GM18517 (cell line): ENCODE results near the gene PPARD.

Experiments
- ATAC-seq: cut with Tn5 transposase; IDR thresholded peaks from one replicate; pipeline ENCODE4 v1.9.1; 2021; ENCODE audit warnings: mild to moderate bottlenecking, moderate library complexity; ENCODE audit not compliant: unreplicated experiment

Gene PPARD

DNA sequence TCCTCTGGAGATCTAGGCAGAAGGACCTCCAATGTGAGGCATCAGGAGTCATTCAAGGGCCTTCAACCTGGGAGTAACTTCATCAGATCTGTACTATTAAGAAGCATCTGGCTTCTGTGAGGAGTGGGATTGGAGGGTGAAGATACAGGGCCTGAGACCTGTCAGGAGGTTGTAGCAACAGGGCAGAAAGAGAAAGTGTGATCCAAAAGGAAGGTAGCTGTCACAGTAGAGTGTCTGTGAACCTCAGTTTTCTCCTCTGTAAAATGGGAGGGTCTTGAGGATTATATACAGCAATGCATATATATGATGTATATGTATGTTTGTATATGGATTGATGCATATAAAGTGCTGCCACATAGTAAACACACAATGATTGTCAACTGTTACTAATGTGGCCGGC is 123.3 kb downstream of the PPARD start:
- no peak for ATAC-seq

DNA sequence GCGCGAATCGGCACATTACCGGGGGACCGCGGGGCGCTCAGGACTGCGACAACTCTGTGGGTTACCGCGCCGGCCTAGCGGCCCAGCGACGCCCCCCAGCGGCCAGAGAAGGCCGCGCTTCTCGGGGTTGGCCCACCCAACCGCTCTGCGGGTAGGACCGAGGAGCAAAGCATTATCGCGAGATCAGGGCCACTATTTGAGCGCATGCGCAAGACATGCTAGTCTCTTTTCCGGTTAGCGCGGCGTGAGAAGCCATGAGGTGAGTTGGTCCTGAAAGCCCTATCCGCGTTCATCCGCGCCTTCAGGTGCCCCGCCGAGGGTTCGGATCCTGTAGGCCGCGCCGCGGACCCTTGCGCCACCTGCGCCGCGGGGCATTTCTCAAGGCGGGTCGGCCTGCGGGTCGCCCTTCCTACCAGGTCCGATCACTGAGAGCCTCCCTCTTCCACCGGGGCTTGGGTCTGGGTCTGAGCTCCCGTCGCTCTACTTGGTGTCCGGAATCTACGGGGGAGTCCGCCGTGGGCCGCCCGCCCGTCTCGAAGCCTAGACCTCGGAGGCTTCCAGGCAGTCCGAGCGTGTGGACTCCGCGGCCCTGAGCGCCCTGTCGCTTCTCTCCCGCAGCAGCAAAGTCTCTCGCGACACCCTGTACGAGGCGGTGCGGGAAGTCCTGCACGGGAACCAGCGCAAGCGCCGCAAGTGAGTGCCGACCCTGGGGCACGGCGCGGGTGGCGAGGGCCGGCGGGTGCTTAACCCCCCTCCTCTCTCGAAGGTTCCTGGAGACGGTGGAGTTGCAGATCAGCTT is 126.0 kb downstream of the PPARD start, which contains the start of gene RPL10A:
Gene RPL10A (plus strand): TSS at position 221 of the 799 bp plus-strand sequence. CDS start 34 bp downstream, at position 255.
- peak; percentile 74 for ATAC-seq

DNA sequence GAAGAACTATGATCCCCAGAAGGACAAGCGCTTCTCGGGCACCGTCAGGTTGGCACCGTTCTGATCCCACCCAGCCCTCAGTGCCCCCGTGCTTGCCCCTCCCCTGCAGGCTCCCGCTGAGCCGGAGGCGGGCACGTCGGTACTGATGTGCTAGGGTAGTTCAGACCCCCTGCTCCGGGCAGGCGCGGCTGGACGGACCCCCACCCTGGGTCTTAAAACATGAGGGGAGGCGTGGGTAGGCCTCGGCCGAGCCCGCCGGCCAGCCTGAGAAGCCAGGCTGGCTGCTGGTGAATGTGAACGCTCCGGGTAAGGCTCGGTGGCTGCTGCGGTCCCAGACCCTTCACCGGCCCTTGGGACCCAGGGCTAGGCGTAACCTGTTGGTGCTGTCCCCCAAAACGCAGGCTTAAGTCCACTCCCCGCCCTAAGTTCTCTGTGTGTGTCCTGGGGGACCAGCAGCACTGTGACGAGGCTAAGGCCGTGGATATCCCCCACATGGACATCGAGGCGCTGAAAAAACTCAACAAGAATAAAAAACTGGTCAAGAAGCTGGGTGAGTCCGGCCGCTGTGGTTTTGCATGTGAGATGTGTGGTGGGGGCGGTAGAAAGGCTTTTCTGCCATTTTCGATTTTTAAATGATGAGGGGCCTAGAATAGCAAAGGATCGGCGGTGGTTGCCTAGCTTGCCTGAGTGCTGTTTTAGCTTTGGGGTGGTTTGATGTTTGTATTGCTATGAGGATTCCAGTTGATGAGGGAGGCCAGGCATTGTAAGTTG is 126.8 kb downstream of the PPARD start:
- ATAC-seq, result no peak

DNA sequence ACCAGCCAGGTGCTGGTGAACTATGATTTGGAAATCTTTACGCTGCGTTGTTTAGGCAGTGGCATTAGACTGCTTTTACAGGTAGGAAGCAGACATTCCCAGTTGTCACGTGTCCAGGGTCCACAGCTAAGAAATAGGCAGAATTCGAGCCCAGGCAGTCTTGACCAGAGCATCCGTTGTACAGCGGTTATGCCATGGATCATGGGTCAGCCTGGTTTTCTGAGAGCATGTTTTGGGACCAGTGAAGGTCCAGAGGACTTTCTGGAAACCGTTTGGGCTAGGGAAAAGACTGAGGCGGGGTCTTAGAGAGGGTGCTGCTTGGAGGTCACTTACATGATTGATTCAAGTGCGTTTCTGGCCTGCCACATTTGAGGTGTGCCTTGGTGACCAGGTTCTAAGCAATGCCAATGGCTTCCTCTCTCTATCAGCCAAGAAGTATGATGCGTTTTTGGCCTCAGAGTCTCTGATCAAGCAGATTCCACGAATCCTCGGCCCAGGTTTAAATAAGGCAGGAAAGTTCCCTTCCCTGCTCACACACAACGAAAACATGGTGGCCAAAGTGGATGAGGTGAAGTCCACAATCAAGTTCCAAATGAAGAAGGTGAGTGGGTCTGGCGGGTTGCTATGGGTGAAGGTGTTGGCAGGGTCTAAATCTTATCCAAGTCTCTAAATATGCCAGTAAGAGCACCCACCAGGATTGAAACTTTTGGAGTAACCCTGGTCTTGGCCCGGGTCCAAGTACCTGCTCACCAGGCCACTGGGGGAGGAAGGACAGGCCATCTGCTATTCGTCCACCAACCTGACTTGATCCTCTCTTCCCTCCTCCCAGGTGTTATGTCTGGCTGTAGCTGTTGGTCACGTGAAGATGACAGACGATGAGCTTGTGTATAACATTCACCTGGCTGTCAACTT is 127.6 kb downstream of the PPARD start:
- ATAC-seq, result no peak

DNA sequence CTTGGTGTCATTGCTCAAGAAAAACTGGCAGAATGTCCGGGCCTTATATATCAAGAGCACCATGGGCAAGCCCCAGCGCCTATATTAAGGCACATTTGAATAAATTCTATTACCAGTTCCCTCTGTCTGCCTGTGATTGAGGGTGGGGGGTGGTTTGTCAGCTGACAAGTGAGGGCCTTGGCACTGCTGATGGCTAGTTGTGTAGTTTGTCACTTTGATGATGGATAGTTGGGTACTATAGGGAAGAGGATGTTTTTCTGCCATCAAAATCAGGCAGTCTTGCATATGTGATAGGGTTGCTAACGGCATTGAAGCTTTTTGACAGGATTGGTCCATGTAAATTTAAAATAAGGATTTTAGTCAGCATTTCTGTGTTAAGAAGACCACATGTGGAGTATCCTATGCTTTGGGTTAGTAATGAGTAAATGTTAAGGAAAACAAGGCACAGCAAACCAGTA is 128.3 kb downstream of the PPARD start:
- ATAC-seq, result no peak

DNA sequence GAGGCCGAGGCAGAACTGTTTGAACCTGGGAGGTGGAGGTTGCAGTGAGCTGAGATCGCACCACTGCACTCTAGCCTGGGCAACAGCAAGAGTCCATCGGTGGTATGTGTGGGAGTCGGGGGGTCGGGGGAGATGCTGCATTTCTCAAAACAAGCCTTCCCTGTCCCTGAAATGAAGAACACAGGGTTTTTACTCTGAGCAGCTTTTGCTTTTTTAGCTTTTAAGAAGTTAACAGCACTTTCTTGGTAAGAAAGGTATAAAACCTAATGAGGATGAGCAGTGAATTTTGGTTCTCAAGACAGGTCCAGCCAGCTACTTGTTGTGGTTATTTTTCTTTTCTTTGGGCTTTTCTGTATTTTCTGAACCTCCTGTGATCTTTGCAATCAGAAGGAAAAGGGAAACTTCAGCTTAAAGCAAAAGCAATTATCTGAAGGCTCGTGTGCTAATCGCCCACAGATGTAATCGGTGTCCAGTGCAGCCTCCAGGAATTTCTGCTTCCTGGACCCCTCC is 129.5 kb downstream of the PPARD start:
- ATAC-seq, result no peak

DNA sequence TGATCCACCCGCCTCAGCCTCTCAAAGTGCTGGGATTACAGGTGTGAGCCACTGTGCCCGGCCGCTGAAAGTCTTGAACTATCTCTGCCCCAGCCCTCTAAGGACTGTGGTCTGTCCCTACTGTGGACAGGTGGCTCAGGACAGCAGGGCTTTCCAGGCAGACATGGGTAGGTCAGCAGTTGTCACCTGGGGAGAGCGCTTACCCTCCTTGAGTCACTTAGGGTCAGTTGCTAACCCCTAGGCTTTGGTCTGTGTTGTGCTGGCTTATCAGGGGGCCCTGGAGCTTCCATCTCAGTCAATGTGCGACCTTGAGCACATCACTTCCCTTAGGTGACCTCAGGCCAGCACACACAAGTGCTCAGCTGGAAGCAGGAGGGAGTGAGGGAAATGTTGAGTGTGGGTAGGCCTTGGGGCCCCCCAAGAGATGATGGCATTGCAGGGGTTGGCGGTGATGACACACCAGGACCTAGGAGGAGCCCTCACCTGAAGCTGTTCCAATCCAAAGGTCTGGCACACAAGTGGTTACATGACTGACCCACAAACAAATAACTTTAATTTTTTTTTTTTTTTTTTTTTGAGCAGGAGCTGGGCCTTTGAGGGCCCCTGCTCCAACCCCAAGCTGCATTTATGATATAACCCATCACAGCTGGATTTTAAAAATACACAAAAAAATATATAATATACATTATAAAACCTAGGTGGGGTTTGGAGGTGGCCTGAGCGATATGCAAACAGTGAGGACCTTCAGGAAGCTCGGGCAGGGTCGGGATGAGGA is 130.9 kb downstream of the PPARD start:
- no peak for ATAC-seq

DNA sequence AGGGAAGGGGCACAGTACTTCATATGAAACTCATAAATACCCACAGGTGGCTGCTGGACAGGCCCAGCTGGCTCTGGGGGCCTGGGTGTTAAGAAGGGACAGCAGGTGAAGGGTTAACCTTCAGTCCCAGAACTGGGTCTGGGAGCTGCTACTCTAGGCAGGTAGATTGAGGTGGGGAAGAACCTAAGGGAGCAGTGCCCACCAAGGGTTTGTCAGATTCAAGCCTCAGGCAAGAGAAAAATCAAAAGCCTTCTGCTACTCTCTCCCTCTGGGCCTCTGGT is 131.4 kb downstream of the PPARD start:
- no peak for ATAC-seq

DNA sequence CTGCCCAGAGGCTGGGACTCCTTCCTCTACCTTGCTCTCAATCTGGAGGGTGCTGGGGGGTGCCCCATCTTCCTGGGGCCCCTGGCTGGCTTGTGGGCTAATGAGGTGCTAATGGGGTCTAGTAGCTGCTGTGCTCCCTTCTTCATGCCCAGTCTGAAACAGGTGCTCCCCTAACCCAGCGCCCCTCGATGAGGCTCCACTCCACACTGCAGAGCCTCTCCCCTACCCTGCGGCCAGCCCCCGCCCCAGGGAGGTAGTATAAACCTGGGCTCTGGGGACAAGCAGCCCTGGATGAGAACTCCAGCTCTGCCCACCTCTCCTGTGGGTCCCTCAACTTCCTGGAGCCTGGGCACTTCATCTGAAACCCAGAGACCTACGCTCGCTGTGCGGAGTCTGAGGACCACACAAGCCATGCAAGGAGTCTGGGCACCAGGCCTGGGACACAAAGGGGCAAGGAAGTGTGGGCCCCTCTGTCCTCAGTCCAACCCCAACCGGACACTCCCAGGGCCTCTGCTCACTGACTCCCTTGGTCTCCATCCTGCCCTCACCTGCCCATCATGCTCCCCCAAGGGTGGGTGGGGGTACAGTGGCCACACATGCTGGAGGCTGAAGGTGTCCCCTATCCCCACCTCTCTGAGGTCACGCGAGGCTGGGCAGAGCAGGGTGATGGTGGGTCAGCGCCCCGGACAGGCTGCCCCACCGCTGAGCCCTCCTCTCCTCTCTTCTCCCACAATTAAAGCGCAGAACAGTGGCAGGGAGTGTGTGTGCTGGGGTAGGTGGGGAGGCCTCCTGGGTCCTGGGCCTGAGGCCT is 132.0 kb downstream of the PPARD start:
- no peak for ATAC-seq

DNA sequence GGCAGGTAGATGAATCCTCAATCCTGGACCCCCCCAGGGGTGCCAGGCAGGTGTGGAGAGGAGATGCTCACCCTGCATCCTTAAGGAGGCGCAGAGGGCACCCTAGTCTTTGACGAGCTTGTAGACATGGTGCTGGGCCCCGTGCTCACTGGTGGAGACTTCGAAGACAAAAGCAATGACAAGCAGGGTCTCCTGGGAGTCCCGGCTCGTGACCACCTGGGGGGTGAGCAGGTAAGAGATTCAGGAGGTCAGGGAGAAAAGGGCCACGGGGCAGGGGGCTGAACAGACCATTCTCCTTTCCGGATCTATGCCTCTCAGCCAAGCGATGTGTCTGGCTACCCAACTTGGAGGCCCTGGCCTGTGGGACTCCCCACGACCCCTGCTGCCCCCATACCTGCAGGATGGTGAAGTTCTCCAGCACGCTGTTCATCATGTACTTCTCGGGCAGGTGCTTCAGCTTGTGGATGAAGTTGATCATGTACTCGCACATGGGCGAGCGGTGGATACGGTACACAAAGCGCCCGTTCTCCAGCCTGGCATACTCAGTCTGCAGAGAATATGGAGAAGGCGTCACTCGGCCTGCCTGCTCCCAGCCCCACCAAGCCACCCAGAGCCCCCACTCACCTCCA is 132.7 kb downstream of the PPARD start:
- no peak for ATAC-seq

DNA sequence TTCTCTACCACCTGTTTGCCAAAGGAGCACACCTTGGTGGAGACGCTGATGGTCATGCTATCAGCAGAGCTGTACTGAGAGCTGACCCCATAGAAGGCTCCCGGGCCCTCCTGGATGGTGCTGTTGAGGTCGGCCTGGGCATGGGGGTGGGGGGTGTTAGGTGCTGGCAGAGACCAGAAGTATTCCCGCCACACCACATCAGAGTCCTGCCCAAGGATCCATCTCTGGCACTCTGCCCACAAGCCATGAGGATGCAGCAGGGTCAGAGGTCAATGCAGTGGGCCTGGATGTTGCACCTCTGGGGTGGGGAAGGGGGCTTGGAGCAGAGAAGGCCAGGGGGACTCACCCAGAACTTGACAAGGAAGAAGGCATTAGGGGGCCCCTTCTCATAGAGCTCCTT is 133.2 kb downstream of the PPARD start:
- no peak for ATAC-seq

DNA sequence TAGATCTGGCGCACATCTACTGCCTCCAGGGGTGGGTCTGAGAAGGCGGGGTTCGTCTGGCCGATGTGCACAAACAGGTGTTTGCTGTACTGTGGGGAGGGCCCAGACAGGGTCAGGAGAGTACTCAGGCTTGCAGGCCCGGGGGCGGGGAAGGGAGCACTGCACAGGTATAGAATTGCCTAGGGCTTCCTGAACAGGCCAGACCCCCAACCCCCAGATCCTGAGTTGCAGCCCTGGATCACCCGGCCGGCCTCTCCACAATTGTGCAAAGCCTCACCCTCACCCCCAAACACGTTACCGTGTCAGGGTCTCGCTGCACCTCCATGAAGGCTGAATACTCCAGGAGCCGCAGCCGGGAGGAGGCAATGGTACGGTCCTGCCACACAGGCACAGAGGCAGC is 133.6 kb downstream of the PPARD start:
- ATAC-seq, result no peak

DNA sequence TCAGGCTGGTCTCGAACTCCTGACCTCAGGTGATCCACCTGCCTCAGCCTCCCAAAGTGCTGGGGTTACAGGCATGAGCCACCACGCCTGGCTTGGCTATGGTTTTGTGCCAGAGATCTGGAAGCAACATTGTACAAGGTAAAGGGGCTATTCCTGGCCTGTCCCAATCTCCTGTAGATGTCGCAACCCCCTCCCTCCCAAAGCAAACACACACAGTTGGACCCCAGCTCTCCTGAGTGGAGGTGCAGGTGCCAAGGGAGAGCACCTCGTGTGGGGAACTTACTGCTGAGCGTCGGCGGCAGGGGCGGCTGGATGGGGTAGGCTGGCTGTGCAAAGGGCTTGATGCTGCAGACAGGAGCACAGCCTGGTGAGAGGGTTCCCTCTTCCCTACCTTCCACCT is 134.7 kb downstream of the PPARD start:
- no peak for ATAC-seq
